AG04449 (cell line): ENCODE measurements around the gene CDK17.

Source experiments
- CTCF ChIA-PET: fragments of 350-600 bp; formaldehyde crosslinking; extraction: SDS; loops from one replicate; lab custom pipeline; 2021; ENCODE audit warnings: antibody characterized with exemption; lab: Yijun Ruan, JAX
- POLR2A ChIA-PET: fragments of 400-600, 350-600 bp; formaldehyde crosslinking; extraction: SDS; loops from one replicate; lab custom pipeline; 2020; ENCODE audit warnings: antibody characterized with exemption, inconsistent platforms; lab: Yijun Ruan, JAX
- DNase-seq: peaks from one replicate; pipeline ENCODE4 v3.0.0-alpha.2; 2010; ENCODE audit warnings: low read depth, low spot score
- H3K4me3 ChIP-seq: 2 replicates; pipeline ENCODE4 v1.5.1; 2011; ENCODE audit warnings: low read depth, mild to moderate bottlenecking, control low read depth, low read length
- TF ChIP-seq, protein P1 (sequence below): IDR thresholded peaks from one replicate; pipeline ENCODE4 v1.5.1; 2011; ENCODE audit warnings: mild to moderate bottlenecking, moderate library complexity, low read length, control low read depth, inconsistent platforms; ENCODE audit not compliant: insufficient read depth; ENCODE audit errors: missing control alignments

CDK17 gene

DNA sequence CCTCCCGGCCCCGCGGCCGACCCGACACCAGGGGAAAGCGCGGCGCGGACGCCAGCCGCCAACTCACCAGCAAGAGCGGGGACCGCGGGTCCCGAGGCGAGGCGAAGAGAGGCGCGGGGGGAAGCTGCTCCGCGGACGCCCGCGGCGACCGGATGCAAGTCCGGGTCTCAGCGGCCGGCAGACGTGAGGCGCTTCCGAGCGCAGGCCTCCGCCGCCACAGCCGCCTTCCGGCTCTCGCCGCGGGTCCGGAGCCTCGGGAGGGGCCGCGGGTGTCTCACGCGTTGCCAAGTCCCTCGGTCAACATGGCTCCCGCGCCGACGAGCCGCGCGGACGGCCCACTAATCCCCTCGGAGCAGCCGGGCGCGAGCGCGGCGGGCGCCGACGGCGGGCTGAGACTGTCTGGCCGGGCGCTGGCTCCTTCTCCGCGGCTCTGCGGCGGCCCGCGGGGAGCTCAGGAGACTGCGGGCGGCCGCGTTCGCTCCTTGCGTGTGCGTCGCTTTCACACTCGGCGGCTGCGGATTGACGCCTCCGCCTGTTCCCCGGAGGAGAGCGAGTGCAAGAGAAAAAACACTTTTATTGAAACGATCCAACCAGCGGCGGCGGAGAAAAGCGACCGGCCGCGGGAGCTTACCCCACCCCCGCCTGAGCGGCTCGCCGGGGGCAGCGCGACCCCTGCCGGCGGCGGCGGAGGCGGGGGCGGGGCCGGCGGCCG, at the start of gene CDK17:
Gene CDK17, minus strand, starts transcription at position 521 of the 712 bp plus-strand sequence. CDS start 65,603 bp downstream, outside the sequence.
- no peak for DNase-seq
- CTCF ChIA-PET, result interaction anchor here (0.7 to 7.7 kb wide), 43 partner anchors 9 to 343 kb away, joined by 3 to 114 read pairs (median 5); partner anchors contain the start of gene CFAP54
- H3K4me3 ChIP-seq, result peak within 1 kb of the TSS; percentile 82
- TF ChIP-seq, protein P1, sequence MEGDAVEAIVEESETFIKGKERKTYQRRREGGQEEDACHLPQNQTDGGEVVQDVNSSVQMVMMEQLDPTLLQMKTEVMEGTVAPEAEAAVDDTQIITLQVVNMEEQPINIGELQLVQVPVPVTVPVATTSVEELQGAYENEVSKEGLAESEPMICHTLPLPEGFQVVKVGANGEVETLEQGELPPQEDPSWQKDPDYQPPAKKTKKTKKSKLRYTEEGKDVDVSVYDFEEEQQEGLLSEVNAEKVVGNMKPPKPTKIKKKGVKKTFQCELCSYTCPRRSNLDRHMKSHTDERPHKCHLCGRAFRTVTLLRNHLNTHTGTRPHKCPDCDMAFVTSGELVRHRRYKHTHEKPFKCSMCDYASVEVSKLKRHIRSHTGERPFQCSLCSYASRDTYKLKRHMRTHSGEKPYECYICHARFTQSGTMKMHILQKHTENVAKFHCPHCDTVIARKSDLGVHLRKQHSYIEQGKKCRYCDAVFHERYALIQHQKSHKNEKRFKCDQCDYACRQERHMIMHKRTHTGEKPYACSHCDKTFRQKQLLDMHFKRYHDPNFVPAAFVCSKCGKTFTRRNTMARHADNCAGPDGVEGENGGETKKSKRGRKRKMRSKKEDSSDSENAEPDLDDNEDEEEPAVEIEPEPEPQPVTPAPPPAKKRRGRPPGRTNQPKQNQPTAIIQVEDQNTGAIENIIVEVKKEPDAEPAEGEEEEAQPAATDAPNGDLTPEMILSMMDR, result peak; percentile 43
- POLR2A ChIA-PET, result interaction anchor here (0.6 to 2.5 kb wide), 11 partner anchors 9 to 180 kb away, joined by 3 to 13 read pairs (median 4); partner anchors contain the start of gene CFAP54

DNA sequence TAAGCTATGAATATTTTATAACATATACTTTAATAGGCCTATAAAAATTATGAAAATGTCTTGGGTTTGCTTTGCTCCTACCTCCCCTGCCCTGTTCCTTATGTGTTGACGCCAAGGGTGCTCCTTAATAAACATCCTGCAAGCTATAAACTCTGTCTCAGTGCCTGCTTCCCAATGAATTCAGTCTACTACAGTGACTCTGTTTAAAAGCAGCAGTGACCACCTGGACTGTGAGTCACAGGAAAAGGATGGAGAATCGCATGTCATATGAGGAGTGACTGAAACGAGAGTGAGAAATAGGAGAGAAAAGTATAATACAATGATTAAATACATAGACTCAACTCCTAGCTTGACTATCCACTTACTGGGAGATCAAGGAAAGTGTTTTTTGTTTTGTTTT, 48.1 kb upstream of the CDK17 start:
- H3K4me3 ChIP-seq, result no peak overlapping the region
- TF ChIP-seq, protein P1, result no peak
- ChIA-PET CTCF (interaction anchor here (0.8 to 3.0 kb wide), 4 partner anchors 13 to 48 kb away, joined by 3 to 19 read pairs (median 4); partner anchors contain the start of genes CDK17 and CFAP54), POLR2A (interaction anchor here (0.6 kb wide), 2 partner anchors 34 to 41 kb away, joined by 3 to 4 read pairs; partner anchors contain the start of gene CFAP54)
- no peak for DNase-seq

DNA sequence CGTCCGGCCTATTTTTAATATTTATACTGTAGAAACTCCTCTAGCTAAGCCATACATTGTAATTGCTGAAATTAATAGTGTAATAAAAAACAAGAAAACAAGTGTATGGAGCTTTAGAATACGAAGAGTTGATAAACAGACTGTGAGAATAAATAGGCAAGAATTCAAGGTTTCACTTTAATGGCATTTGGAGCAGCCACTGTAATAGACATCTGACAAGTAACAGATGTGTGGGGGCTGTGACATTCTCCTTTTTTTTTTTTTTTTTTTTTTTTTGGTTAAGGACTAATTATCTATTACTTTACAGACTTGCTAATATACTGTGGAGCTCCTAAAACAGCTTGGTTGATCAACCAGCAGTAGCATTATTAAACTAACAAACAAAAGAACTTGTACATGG, 47.0 kb upstream of the CDK17 start:
- POLR2A ChIA-PET, result interaction anchor here (0.6 kb wide), 1 partner anchor 24 kb away, joined by 4 read pairs; no protein-coding TSS in a partner anchor
- H3K4me3 ChIP-seq, result no peak overlapping the region

DNA sequence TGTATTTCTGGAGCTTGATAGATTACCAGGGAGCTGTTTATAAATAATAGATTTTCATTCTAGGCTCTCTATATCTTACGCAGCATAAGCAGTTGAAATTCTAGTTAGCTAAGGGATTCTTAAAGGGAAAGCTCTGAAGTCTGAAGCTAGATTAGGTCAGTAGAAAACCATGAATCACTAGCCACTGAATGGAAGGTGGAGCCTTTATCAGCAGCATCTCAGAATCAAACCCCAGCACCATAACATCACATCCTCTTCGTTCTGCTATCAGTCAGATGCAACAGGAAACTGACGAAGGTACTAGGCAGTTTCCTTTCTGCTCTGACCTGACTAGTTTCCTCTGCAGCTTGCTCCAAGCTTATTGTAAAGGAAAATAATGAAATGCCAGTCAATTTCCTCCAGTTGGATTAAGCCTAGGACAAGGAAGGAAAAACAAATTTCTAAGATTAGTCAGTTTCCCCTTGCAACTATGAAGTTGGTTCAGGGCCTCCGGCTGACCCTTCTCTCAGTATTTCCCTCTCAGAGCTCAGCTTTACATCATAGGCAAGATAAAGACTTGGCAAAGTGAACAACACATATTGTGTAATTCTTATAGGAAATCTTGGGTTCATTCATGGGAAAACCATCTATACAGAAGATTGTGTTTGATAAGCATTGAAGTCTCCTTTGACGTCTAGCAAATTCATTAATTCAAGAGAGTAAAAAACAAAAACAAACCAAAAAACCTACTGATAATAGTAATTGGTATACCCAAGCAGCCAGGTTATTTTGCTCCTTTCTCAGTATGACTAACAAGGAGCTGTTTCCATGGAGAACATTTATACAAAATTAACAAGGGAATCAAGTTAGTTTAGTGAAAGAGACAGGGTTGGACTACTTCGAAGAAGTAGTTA, 45.7 kb upstream of the CDK17 start:
- H3K4me3 ChIP-seq, result no peak overlapping the region; the same call in 1 of the 2 replicates
- CTCF ChIA-PET, result interaction anchor here (0.9 to 3.0 kb wide), 7 partner anchors 11 to 73 kb away, joined by 3 to 19 read pairs (median 3); partner anchors contain the start of genes CDK17 and CFAP54
- DNase-seq, result peak; percentile 71
- POLR2A ChIA-PET, result interaction anchor here (0.6 to 1.7 kb wide), 6 partner anchors 11 to 640 kb away, joined by 3 to 11 read pairs (median 4); partner anchors contain the start of gene CDK17
- TF ChIP-seq, protein P1, result no peak

More for the DNA sequence above, 47.0 kb upstream of the CDK17 start:
- no peak for DNase-seq
- TF ChIP-seq, protein P1, result no peak
- CTCF ChIA-PET, result interaction anchor here (0.8 to 3.0 kb wide), 3 partner anchors 40 to 50 kb away, joined by 3 to 19 read pairs (median 5); partner anchors contain the start of gene CFAP54

DNA sequence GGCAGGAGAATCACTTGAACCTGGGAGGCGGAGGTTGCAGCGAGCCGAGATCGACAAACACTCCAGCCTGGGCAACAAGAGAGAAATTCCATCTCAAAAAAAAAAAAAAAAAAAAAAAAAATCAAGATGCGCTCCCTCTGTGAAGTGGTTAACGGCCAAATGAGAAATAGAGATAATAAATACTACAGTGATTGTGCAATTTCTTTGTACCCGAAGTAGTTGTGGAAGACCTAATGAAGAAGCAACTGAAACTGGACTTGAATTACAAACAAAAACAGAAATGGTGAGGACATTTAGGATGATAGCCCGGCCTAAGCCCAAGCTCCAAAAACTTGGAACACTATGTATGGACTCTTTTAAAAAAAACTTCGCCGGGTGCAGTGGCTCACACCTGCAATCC, 44.2 kb upstream of the CDK17 start:
- no peak for DNase-seq
- ChIA-PET CTCF (no interaction called here), POLR2A (no interaction called here)
- no peak overlapping the region for H3K4me3 ChIP-seq
- TF ChIP-seq, protein P1, result no peak
